AG04449 (cell line): ENCODE results near the gene TPCN1.

Experiments used
- CTCF ChIA-PET: fragments of 350-600 bp; formaldehyde crosslinking; extraction: SDS; loops from one replicate; lab custom pipeline; 2021; ENCODE audit warnings: antibody characterized with exemption; lab: Yijun Ruan, JAX
- POLR2A ChIA-PET: fragments of 400-600, 350-600 bp; formaldehyde crosslinking; extraction: SDS; loops from one replicate; lab custom pipeline; 2020; ENCODE audit warnings: antibody characterized with exemption, inconsistent platforms; lab: Yijun Ruan, JAX
- DNase-seq: peaks from one replicate; pipeline ENCODE4 v3.0.0-alpha.2; 2010; ENCODE audit warnings: low read depth, low spot score
- H3K4me3 ChIP-seq: 2 replicates; pipeline ENCODE4 v1.5.1; 2011; ENCODE audit warnings: low read depth, mild to moderate bottlenecking, control low read depth, low read length
- CTCF ChIP-seq: IDR thresholded peaks from one replicate; pipeline ENCODE4 v1.5.1; 2011; ENCODE audit warnings: mild to moderate bottlenecking, moderate library complexity, low read length, control low read depth, inconsistent platforms; ENCODE audit not compliant: insufficient read depth; ENCODE audit errors: missing control alignments

The TPCN1 gene

GRCh38 chr12:113248842-113249435 lies 27.7 kb downstream of the TPCN1 start:
- ChIA-PET POLR2A (no interaction called here), CTCF (no interaction called here)

GRCh38 chr12:113249546-113249945 lies 28.3 kb downstream of the TPCN1 start:
- ChIA-PET CTCF (no interaction called here), POLR2A (no interaction called here)
- TF ChIP-seq CTCF: no peak
- DNase-seq: no peak
- H3K4me3 ChIP-seq: no peak overlapping the region

More at GRCh38 chr12:113248842-113249435, 27.7 kb downstream of the TPCN1 start:
- H3K4me3 ChIP-seq: no peak overlapping the region
- no peak for TF ChIP-seq CTCF
- DNase-seq: no peak

GRCh38 chr12:113250045-113250444 lies 28.8 kb downstream of the TPCN1 start:
- no peak for DNase-seq
- TF ChIP-seq CTCF: no peak
- POLR2A ChIA-PET: no interaction called here
- CTCF ChIA-PET: no interaction called here
- H3K4me3 ChIP-seq: no peak overlapping the region

- no peak for TF ChIP-seq CTCF
- no peak overlapping the region for H3K4me3 ChIP-seq
- DNase-seq: no peak
- POLR2A ChIA-PET: no interaction called here
- CTCF ChIA-PET: interaction anchor here (0.6 kb wide), 1 partner anchor 734 kb away, joined by 3 read pairs; no protein-coding TSS in a partner anchor
These were observed 30.3 kb downstream of the TPCN1 start for GRCh38 chr12:113251404-113252070.

- DNase-seq: no peak
- ChIA-PET CTCF (interaction anchor here (1.5 kb wide), 1 partner anchor 57 kb away, joined by 3 read pairs; no protein-coding TSS in a partner anchor), POLR2A (no interaction called here)
- TF ChIP-seq CTCF: no peak
- no peak overlapping the region for H3K4me3 ChIP-seq
These were observed 31.2 kb downstream of the TPCN1 start for GRCh38 chr12:113252494-113252893.

GRCh38 chr12:113253532-113254285 lies 32.4 kb downstream of the TPCN1 start:
- CTCF ChIA-PET: interaction anchor here (0.6 to 1.7 kb wide), 3 partner anchors 18 to 58 kb away, joined by 3 to 4 read pairs (median 3); no protein-coding TSS in a partner anchor
- POLR2A ChIA-PET: no interaction called here
- no peak overlapping the region for H3K4me3 ChIP-seq
- no peak for DNase-seq
- no peak for TF ChIP-seq CTCF
